PC-3 (cell line): ENCODE data around the gene DST.

Experiments used
- EZH2 ChIP-seq: fragments of 300-600 bp; sonication (generic); IDR thresholded peaks from one replicate; pipeline ENCODE4 v1.6.1; 2017; ENCODE audit warnings: antibody characterized with exemption, mild to moderate bottlenecking, low read length; ENCODE audit not compliant: unreplicated experiment
- EZH2phosphoT487 ChIP-seq: fragments of 300-600 bp; sonication (generic); IDR thresholded peaks from 2 replicates; pipeline ENCODE4 v1.6.1; 2018; ENCODE audit warnings: mild to moderate bottlenecking, antibody characterized with exemption, low read length, borderline replicate concordance
- TF ChIP-seq, protein P1 (sequence below): fragments of 300-600 bp; sonication (generic); conservative IDR thresholded peaks from 2 replicates; pipeline ENCODE4 v1.5.1; 2017; ENCODE audit warnings: antibody characterized with exemption, low read depth, mild to moderate bottlenecking, low read length

DNA sequence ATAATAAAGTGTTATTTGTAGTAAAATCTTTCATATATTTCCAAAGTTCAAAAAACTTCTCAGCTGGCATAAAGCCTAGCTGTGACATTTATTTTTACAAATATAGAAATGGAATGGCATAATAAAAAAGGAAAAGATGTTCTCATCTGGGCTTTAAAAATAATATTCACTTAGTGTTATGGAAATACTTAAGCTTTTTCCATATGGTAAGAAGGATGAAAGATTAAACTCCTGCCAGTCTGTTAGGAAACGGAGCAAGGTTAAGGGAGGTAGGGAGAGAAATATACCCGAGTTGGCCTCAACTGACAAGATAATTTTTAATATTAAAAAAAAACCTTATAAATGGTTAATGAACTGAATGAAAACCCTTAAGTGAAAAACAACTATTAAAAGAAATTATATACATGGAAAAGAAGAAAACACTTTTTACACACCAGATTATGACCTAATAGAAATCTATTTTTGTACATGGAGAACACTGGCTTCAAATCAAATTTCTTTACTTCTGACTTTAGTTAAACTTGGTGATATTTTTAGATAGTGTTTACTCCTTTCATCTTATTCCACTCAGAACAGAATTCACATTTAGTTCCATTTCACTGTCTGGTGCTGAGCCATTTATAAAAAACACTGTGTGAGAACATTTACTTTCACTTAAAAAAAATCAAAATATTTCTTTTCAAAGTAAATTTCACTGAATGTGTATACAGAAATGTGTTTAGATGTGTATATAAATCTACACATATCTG, 137.0 kb downstream of the DST start:
- TF ChIP-seq, protein P1, sequence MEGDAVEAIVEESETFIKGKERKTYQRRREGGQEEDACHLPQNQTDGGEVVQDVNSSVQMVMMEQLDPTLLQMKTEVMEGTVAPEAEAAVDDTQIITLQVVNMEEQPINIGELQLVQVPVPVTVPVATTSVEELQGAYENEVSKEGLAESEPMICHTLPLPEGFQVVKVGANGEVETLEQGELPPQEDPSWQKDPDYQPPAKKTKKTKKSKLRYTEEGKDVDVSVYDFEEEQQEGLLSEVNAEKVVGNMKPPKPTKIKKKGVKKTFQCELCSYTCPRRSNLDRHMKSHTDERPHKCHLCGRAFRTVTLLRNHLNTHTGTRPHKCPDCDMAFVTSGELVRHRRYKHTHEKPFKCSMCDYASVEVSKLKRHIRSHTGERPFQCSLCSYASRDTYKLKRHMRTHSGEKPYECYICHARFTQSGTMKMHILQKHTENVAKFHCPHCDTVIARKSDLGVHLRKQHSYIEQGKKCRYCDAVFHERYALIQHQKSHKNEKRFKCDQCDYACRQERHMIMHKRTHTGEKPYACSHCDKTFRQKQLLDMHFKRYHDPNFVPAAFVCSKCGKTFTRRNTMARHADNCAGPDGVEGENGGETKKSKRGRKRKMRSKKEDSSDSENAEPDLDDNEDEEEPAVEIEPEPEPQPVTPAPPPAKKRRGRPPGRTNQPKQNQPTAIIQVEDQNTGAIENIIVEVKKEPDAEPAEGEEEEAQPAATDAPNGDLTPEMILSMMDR = no peak
- TF ChIP-seq EZH2 (no peak), EZH2phosphoT487 (no peak)
